ES-I3 (cell line): ENCODE measurements around the gene INHBB.

Source experiments
- H3K36me3 ChIP-seq: 2 replicates; pipeline ENCODE4 v1.6.1; 2013; ENCODE audit warnings: mild to moderate bottlenecking, low read length, control low read depth, moderate library complexity; ENCODE audit not compliant: insufficient read depth
- H3K4me1 ChIP-seq: 2 replicates; pipeline ENCODE4 v1.6.1; 2013; ENCODE audit warnings: mild to moderate bottlenecking, control low read depth, low read length; ENCODE audit not compliant: insufficient read depth
- H3K9ac ChIP-seq: 2 replicates; pipeline ENCODE4 v1.6.1; 2013; ENCODE audit warnings: low read depth, mild to moderate bottlenecking, low read length, moderate library complexity
- H3K9me3 ChIP-seq: 2 replicates; pipeline ENCODE4 v1.6.1; 2013; ENCODE audit warnings: mild to moderate bottlenecking, low read length, moderate library complexity; ENCODE audit not compliant: control insufficient read depth, insufficient read depth

INHBB gene

GRCh38 chr2:120350801-120351320 is 4.9 kb downstream of the INHBB start:
- Histone ChIP-seq H3K9me3 (no peaks in the 10 kb centered on the region), H3K4me1 (peaks cover 7% of the 10 kb centered on the region; the same call in 1 of the 2 replicates), H3K36me3 (no peaks in the 10 kb centered on the region), H3K9ac (no peak overlapping the region)

GRCh38 chr2:120352696-120353590 is 7.0 kb downstream of the INHBB start:
- H3K4me1 ChIP-seq = peaks cover 5% of the 10 kb centered on the region

GRCh38 chr2:120353591-120353898 is 7.6 kb downstream of the INHBB start:
- no peaks in the 10 kb centered on the region for H3K9me3 ChIP-seq
- H3K4me1 ChIP-seq = no peaks in the 10 kb centered on the region; the same call in 1 of the 2 replicates
- H3K9ac ChIP-seq = no peak overlapping the region
- H3K36me3 ChIP-seq = no peaks in the 10 kb centered on the region

More at GRCh38 chr2:120352696-120353590, 7.0 kb downstream of the INHBB start:
- H3K36me3 ChIP-seq = no peaks in the 10 kb centered on the region
- H3K9me3 ChIP-seq = no peaks in the 10 kb centered on the region
- H3K9ac ChIP-seq = no peak overlapping the region

GRCh38 chr2:120353931-120354330 is 8.0 kb downstream of the INHBB start:
- Histone ChIP-seq H3K36me3 (no peaks in the 10 kb centered on the region), H3K9me3 (no peaks in the 10 kb centered on the region), H3K4me1 (no peaks in the 10 kb centered on the region; the same call in 1 of the 2 replicates), H3K9ac (no peak overlapping the region)

- H3K4me1 ChIP-seq = no peaks in the 10 kb centered on the region; the same call in 1 of the 2 replicates
- no peaks in the 10 kb centered on the region for H3K36me3 ChIP-seq
- H3K9ac ChIP-seq = no peak overlapping the region
- no peaks in the 10 kb centered on the region for H3K9me3 ChIP-seq
These were observed 8.5 kb downstream of the INHBB start for GRCh38 chr2:120354467-120354866.

- Histone ChIP-seq H3K36me3 (no peaks in the 10 kb centered on the region), H3K4me1 (no peaks in the 10 kb centered on the region; the same call in 1 of the 2 replicates), H3K9ac (no peak overlapping the region), H3K9me3 (no peaks in the 10 kb centered on the region)
These were observed 9.2 kb downstream of the INHBB start for GRCh38 chr2:120354935-120355779.

- Histone ChIP-seq H3K4me1 (no peaks in the 10 kb centered on the region; the same call in 1 of the 2 replicates), H3K9ac (no peak overlapping the region), H3K36me3 (no peaks in the 10 kb centered on the region), H3K9me3 (no peaks in the 10 kb centered on the region)
These were observed 9.9 kb downstream of the INHBB start for GRCh38 chr2:120355780-120356266.

- Histone ChIP-seq H3K36me3 (no peaks in the 10 kb centered on the region), H3K4me1 (no peaks in the 10 kb centered on the region; the same call in 1 of the 2 replicates), H3K9ac (no peak overlapping the region), H3K9me3 (no peaks in the 10 kb centered on the region)
These were observed 11.8 kb downstream of the INHBB start for GRCh38 chr2:120357768-120358167.

- no peak overlapping the region for H3K9ac ChIP-seq
- no peaks in the 10 kb centered on the region for H3K36me3 ChIP-seq
- H3K4me1 ChIP-seq = no peaks in the 10 kb centered on the region; the same call in 1 of the 2 replicates
- H3K9me3 ChIP-seq = no peaks in the 10 kb centered on the region
These were observed 13.0 kb downstream of the INHBB start for GRCh38 chr2:120358734-120359465.

GRCh38 chr2:120360307-120360855 is 14.4 kb downstream of the INHBB start:
- Histone ChIP-seq H3K4me1 (no peaks in the 10 kb centered on the region; the same call in 1 of the 2 replicates), H3K9me3 (no peaks in the 10 kb centered on the region), H3K36me3 (no peaks in the 10 kb centered on the region), H3K9ac (no peak overlapping the region)

GRCh38 chr2:120362926-120363325 is 17.0 kb downstream of the INHBB start:
- H3K4me1 ChIP-seq = peaks cover 7% of the 10 kb centered on the region
- H3K36me3 ChIP-seq = no peaks in the 10 kb centered on the region
- no peak overlapping the region for H3K9ac ChIP-seq
- no peaks in the 10 kb centered on the region for H3K9me3 ChIP-seq

GRCh38 chr2:120365236-120365793 is 19.4 kb downstream of the INHBB start:
- Histone ChIP-seq H3K4me1 (peaks cover 7% of the 10 kb centered on the region), H3K9me3 (no peaks in the 10 kb centered on the region)

GRCh38 chr2:120366698-120367097 is 20.8 kb downstream of the INHBB start:
- no peaks in the 10 kb centered on the region for H3K9me3 ChIP-seq
- peaks cover 7% of the 10 kb centered on the region for H3K4me1 ChIP-seq
- H3K9ac ChIP-seq = no peak overlapping the region
- H3K36me3 ChIP-seq = no peaks in the 10 kb centered on the region

More at GRCh38 chr2:120365236-120365793, 19.4 kb downstream of the INHBB start:
- Histone ChIP-seq H3K9ac (no peak overlapping the region), H3K36me3 (no peaks in the 10 kb centered on the region)
